GM12872 (cell line): ENCODE measurements around the gene R3HCC1L.

Experiments used
- TF ChIP-seq, protein P1 (sequence below): IDR thresholded peaks from 3 replicates; pipeline ENCODE4 v1.5.1; 2011; ENCODE audit warnings: low read depth, mild to moderate bottlenecking, low read length, moderate library complexity; ENCODE audit not compliant: insufficient read depth

The R3HCC1L gene

DNA sequence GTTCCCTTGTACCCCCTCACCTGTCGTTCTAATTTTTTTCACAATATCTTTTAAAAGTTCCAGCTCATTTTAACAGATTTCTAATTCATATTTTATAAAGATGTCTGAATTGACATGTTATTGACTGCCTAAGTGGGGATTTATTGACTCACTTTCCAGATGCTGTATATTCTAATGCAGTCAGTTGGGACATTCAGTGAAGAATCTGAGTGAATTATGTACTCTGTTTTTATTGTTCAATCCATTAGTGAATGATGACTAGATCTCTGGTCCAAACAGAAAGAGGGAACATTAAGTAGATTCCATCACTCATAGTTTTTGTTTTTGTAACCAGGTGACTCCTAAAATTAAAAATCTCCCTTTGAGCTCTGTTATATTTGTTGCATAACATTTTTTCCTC is 79.3 kb downstream of the R3HCC1L start:
- TF ChIP-seq, protein P1, sequence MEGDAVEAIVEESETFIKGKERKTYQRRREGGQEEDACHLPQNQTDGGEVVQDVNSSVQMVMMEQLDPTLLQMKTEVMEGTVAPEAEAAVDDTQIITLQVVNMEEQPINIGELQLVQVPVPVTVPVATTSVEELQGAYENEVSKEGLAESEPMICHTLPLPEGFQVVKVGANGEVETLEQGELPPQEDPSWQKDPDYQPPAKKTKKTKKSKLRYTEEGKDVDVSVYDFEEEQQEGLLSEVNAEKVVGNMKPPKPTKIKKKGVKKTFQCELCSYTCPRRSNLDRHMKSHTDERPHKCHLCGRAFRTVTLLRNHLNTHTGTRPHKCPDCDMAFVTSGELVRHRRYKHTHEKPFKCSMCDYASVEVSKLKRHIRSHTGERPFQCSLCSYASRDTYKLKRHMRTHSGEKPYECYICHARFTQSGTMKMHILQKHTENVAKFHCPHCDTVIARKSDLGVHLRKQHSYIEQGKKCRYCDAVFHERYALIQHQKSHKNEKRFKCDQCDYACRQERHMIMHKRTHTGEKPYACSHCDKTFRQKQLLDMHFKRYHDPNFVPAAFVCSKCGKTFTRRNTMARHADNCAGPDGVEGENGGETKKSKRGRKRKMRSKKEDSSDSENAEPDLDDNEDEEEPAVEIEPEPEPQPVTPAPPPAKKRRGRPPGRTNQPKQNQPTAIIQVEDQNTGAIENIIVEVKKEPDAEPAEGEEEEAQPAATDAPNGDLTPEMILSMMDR: no peak

DNA sequence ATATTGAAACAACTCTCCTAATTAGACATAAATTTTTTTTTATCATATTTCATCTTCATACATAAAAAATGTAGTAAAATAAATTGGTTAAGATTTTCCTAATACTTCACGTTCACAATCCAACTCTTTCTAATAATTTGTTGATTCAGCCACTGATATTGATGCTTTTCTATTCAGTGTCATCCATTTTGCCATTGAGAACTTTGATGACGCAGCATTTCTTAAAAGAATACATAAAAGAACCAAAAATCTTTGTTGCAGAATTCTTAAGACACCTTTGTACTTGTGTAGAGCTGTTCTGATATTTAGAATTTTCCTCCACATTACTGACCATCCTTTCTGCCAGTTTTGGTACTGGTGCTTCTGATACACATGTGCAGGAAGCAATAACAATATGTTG is 80.9 kb downstream of the R3HCC1L start:
- TF ChIP-seq, protein P1: no peak

DNA sequence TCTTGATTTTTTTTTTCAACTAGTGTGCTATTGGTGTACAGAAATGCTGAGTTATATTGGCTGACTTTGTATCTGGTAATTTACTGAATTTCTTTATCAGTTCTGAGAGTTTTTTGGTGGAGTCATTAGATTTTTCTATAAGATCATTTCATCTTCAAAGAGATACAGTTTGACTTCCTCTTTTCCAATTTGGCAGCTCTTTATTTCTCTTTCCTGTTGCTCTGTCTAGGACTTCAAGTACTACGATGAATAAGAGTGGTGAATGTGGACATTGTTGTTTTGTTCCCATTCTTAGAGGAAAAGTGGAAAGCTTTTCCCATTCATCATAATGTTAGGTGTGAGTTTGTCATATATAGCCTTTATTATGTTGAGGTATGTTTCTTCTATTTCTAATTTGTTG is 83.3 kb downstream of the R3HCC1L start:
- TF ChIP-seq, protein P1: no peak

DNA sequence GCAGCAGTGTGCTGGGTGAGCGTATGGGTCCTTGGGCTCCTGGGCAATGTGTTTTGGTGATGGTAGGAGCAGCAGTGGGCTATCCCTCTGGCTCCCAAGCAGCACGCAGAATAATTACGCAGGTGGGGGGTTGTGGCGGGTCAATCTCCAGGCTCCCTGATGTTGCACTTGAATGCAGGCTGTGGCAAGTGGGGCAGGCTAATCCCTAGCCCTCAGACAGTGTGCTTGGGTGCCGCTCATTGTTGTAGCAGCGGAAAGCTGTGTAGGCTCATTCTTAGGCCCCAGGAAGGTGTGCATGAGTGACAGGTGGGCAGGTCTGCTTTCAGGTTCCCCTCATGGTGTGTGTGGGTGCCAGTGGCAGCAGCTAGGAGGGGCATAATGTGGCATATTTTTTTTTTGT is 89.4 kb downstream of the R3HCC1L start:
- TF ChIP-seq, protein P1: no peak

DNA sequence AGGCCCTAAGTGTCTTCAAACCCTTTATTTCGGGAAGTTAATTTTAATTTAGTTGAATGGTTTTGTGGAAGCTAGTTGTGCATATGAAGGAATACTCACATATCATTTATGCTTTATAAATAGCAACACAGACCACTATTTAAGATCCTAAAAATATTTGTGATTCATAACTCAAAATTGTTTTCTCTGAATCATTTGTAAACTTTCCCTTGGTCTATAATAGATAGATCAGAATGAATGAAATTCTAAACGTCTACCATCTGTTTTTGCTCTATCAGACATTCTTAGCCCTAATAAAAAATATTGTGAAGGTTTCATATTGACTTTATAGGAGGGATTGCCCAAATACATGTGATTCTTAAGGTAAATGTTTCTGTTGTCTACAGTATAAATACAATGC is 90.1 kb downstream of the R3HCC1L start:
- TF ChIP-seq, protein P1: no peak

DNA sequence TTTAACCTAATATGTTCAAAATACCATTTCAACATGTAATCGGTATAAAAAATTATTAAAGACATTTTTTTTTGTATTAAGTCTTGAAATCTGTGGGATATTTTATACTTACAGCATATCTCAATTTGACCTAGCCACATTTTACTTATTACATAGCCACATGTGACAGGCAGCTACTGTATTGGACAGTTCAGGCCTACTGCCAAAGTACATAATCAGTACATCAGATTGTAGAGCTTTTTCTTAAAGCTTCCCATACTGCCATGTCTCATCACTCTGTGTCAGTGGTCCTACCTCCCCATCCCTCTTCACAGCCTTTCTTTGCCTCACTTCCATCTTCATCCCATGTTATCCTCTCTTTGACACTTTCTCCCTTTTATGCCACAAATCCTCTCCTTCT is 90.5 kb downstream of the R3HCC1L start:
- TF ChIP-seq, protein P1: no peak

DNA sequence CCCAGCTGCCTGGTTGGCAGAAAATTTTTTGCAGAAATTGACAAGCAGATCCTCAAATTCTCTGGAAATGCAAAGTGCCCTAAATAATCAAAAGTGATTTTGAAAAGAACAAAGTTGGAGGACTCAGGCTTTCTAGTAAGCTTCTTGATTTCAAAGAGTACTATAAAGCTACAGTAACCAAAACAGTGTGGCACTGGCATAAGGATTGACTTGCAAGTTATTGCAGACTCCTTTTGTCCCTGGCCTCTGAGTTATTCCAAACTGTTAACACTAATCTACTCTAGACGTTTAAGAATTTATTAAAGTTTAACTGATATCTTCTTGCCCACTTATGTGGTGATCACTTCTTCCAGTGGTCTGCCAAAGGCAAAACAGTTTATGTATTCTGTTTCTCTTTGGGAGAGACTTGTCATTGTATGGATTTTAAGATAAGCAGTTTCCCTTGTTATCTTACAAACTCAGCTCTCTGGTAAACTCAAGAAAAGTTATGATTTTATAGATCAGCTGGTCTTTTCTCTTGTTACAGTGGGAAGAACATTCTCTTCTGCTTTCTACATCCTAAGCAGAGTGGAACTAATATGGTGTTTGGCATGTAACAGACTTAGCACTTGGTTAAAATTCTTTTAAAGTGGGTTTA is 92.2 kb downstream of the R3HCC1L start:
- TF ChIP-seq, protein P1: no peak
